OCI-LY1 (cell line): ENCODE data around the gene PTCD1.

ENCODE experiments used
- H2AFZ ChIP-seq: fragments of 200-600 bp; sonication (generic), shearing (Covaris generic); 2 replicates; pipeline ENCODE4 v1.6.0; 2014; ENCODE audit warnings: antibody characterized with exemption, mild to moderate bottlenecking, low read length
- H3F3A ChIP-seq: fragments of 200-600 bp; sonication (generic), shearing (Covaris generic); 2 replicates; pipeline ENCODE4 v1.6.0; 2014; ENCODE audit warnings: mild to moderate bottlenecking, antibody characterized with exemption, low read length, moderate library complexity; ENCODE audit not compliant: insufficient read depth
- H3K27ac ChIP-seq: fragments of 200-600 bp; sonication (generic); 2 replicates; pipeline ENCODE4 v1.5.1; 2014; ENCODE audit warnings: low read length, mixed run types, mild to moderate bottlenecking, low read depth; ENCODE audit not compliant: poor library complexity, severe bottlenecking
- H3K27me3 ChIP-seq: fragments of 200-600 bp; sonication (generic); 2 replicates; pipeline ENCODE4 v1.6.0; 2014; ENCODE audit warnings: antibody characterized with exemption, mild to moderate bottlenecking, low read length, moderate library complexity; ENCODE audit not compliant: insufficient read depth
- H3K36me3 ChIP-seq: fragments of 200-600 bp; sonication (generic); 2 replicates; pipeline ENCODE4 v1.6.1; 2014; ENCODE audit warnings: mild to moderate bottlenecking, antibody characterized with exemption, low read length, moderate library complexity, mixed read lengths; ENCODE audit not compliant: insufficient read depth
- H3K4me1 ChIP-seq: fragments of 200-600 bp; sonication (generic); 2 replicates; pipeline ENCODE4 v1.5.1; 2014; ENCODE audit warnings: mild to moderate bottlenecking, low read length, moderate library complexity; ENCODE audit not compliant: insufficient read depth, severe bottlenecking
- H3K4me2 ChIP-seq: fragments of 200-600 bp; sonication (generic), shearing (Covaris generic); 2 replicates; pipeline ENCODE4 v1.6.1; 2014; ENCODE audit warnings: low read length
- H3K4me3 ChIP-seq: fragments of 200-600 bp; sonication (generic); 2 replicates; pipeline ENCODE4 v1.5.1; 2014; ENCODE audit warnings: low read length, low read depth, mild to moderate bottlenecking, mixed read lengths; ENCODE audit not compliant: poor library complexity, severe bottlenecking
- H3K79me2 ChIP-seq: fragments of 200-600 bp; shearing (Covaris generic); 2 replicates; pipeline ENCODE4 v1.6.1; 2016; ENCODE audit warnings: mixed run types, low read length, mixed read lengths; ENCODE audit not compliant: insufficient read depth
- H3K9ac ChIP-seq: fragments of 200-600 bp; sonication (generic), shearing (Covaris generic); 2 replicates; pipeline ENCODE4 v1.6.1; 2014; ENCODE audit warnings: mild to moderate bottlenecking, low read length, mixed read lengths
- H3K9me2 ChIP-seq: fragments of 200-600 bp; sonication (generic), shearing (Covaris generic); 2 replicates; pipeline ENCODE4 v1.6.1; 2014; ENCODE audit warnings: low read depth, mild to moderate bottlenecking, low read length, mixed read lengths
- H3K9me3 ChIP-seq: fragments of 200-600 bp; shearing (Covaris generic); 2 replicates; pipeline ENCODE4 v1.6.1; 2014; ENCODE audit warnings: low read length, mixed read lengths
- H4K20me1 ChIP-seq: fragments of 200-600 bp; sonication (generic), shearing (Covaris generic); 2 replicates; pipeline ENCODE4 v1.6.0; 2016; ENCODE audit warnings: mild to moderate bottlenecking, low read length; ENCODE audit not compliant: insufficient read depth
- EZH2 ChIP-seq: fragments of 200-600 bp; sonication (generic), shearing (Covaris generic); IDR thresholded peaks from 2 replicates; pipeline ENCODE4 v1.8.0; 2017; ENCODE audit warnings: borderline replicate concordance, mixed run types, mild to moderate bottlenecking, antibody characterized with exemption, low read length, moderate library complexity, mixed read lengths
- TF ChIP-seq, protein P1 (sequence below): fragments of 200-600 bp; sonication (generic), shearing (Covaris generic); IDR thresholded peaks from 2 replicates; pipeline ENCODE4 v1.5.1; 2017; ENCODE audit warnings: mild to moderate bottlenecking, antibody characterized with exemption, low read length, moderate library complexity, mixed read lengths

Gene PTCD1

DNA sequence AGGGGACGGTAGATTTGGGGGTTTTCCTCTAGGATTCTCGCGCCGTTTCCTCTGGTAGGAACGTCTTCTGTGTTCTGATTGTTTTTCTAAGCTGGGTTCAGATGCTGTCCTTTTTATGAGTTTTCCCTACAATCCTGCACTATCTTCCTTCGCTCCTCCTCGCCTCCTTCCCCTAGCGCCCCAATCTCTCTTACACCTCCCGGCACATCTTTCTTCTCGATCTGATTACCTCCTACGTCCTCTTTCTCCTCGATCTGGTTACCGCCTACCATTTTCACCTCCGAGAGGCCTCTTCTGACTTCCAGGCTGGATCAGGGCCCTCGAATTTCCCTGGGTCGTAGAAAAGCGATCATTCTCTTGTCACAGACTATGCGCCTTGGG is 29.4 kb downstream of the PTCD1 start:
- TF ChIP-seq, protein P1, sequence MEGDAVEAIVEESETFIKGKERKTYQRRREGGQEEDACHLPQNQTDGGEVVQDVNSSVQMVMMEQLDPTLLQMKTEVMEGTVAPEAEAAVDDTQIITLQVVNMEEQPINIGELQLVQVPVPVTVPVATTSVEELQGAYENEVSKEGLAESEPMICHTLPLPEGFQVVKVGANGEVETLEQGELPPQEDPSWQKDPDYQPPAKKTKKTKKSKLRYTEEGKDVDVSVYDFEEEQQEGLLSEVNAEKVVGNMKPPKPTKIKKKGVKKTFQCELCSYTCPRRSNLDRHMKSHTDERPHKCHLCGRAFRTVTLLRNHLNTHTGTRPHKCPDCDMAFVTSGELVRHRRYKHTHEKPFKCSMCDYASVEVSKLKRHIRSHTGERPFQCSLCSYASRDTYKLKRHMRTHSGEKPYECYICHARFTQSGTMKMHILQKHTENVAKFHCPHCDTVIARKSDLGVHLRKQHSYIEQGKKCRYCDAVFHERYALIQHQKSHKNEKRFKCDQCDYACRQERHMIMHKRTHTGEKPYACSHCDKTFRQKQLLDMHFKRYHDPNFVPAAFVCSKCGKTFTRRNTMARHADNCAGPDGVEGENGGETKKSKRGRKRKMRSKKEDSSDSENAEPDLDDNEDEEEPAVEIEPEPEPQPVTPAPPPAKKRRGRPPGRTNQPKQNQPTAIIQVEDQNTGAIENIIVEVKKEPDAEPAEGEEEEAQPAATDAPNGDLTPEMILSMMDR, result no peak
- no peak for TF ChIP-seq EZH2
- Histone ChIP-seq H3K27ac (peak overlapping the region; percentile 71), H3K9ac (peak overlapping the region; percentile 86), H3K9me2 (no peaks in the 10 kb centered on the region), H3K79me2 (peaks cover 52% of the 10 kb centered on the region), H3K27me3 (no peaks in the 10 kb centered on the region), H3K4me2 (peak overlapping the region; percentile 79), H4K20me1 (no peaks in the 10 kb centered on the region), H3K9me3 (no peaks in the 10 kb centered on the region), H3K4me3 (peak overlapping the region; percentile 79), H3K36me3 (peaks cover 46% of the 10 kb centered on the region), H3K4me1 (peaks cover 32% of the 10 kb centered on the region), H3F3A (no peaks in the 10 kb centered on the region), H2AFZ (no peak overlapping the region)

DNA sequence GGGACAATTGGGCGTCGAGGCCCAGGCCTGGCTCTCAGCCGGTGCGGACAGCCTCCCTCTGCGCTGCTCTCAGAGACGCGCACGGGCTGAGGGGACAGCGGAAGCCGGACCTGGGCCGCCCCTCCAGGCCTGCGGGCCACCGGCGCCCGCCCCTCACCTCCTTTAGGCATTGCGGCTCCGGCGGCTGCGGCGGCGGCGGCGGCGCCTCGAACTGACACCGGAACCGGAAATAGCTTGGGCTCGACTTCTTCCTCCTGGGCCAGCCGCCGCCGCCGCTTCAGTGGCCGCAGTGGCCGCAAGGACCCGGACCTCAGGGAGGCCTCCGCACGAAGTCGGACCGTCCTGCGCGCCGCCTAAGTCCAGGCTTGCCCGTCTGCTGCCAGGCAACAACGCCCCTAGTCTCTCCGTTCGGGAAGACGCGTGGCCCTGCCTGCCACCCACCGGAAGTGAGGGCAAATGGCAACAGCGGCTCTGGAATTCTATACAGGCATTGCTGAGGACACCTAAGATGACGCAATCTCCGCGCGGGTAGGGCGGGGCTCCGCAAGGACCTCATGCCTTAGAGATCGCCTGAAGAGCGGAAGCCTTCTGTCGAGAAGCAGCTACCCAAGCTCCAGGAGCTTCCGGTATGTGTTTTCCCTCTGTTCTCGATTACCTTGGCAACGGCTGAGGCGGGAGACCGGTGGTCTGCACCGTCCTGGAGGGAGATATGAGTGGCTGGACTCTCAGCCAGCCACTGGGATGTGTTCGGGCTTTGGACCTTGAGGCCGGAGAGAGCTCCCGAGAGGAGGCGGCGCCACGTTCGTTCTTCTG is 30.0 kb downstream of the PTCD1 start, which contains the start of the genes BUD31 and PDAP1:
Gene BUD31 (plus strand): TSS at position 591 of the 813 bp plus-strand sequence. CDS start 2,124 bp downstream, outside the sequence.
Gene PDAP1 (minus strand): TSS at position 219 of the 813 bp plus-strand sequence. CDS start 49 bp downstream, at position 170.
- TF ChIP-seq, protein P1, result no peak
- TF ChIP-seq EZH2, result no peak
- H3K4me1 ChIP-seq, result peaks cover 32% of the 10 kb centered on the region
- H3K9ac ChIP-seq, result peak within 1 kb of the TSS; percentile 86
- H2AFZ ChIP-seq, result no peak within 1 kb of the TSS
- no peaks in the 10 kb centered on the region for H3K27me3 ChIP-seq
- peak within 1 kb of the TSS; percentile 79 for H3K4me3 ChIP-seq
- no peaks in the 10 kb centered on the region for H3K9me3 ChIP-seq
- peak within 1 kb of the TSS; percentile 79 for H3K4me2 ChIP-seq
- H3K36me3 ChIP-seq, result peaks cover 49% of the 10 kb centered on the region
- no peaks in the 10 kb centered on the region for H4K20me1 ChIP-seq
- H3F3A ChIP-seq, result no peaks in the 10 kb centered on the region
- H3K9me2 ChIP-seq, result no peaks in the 10 kb centered on the region
- H3K79me2 ChIP-seq, result peaks cover 52% of the 10 kb centered on the region
- H3K27ac ChIP-seq, result peak within 1 kb of the TSS; percentile 71

DNA sequence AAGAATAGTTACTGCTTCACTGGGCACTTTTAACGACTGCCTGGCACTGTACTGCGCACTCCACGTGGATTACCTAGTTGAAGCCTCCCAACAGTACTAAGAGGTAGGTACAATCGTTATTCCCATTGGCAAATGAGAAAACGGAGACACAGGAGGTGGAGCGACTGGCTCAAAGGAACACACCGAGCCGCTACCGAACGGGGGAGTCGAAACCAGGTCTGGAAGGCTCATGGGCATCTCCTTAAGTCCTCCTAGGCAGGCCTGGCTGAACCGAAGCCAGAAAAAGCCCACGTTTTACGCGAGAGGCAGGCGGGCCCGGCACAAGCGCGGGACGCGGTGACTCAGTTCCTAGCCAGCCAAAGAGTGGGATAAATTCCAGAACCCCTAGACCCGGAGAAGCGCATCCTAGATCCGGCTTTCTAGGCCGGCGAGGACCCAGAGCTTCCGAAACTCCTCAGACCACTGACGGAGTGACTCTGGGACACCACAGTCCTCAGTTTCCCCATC is 30.7 kb downstream of the PTCD1 start:
- Histone ChIP-seq H3F3A (no peaks in the 10 kb centered on the region), H3K4me3 (peak overlapping the region; percentile 79), H3K9me3 (no peaks in the 10 kb centered on the region), H3K4me2 (peak overlapping the region; percentile 79), H3K9me2 (no peaks in the 10 kb centered on the region), H3K9ac (peak overlapping the region; percentile 86), H3K79me2 (peaks cover 52% of the 10 kb centered on the region), H3K27me3 (no peaks in the 10 kb centered on the region), H4K20me1 (no peaks in the 10 kb centered on the region), H3K4me1 (peaks cover 32% of the 10 kb centered on the region), H2AFZ (no peak overlapping the region), H3K27ac (peak overlapping the region; percentile 39), H3K36me3 (peaks cover 49% of the 10 kb centered on the region)
- TF ChIP-seq, protein P1, result no peak
- TF ChIP-seq EZH2, result no peak
